ENCODE data around the gene KHDRBS1.

DNA sequence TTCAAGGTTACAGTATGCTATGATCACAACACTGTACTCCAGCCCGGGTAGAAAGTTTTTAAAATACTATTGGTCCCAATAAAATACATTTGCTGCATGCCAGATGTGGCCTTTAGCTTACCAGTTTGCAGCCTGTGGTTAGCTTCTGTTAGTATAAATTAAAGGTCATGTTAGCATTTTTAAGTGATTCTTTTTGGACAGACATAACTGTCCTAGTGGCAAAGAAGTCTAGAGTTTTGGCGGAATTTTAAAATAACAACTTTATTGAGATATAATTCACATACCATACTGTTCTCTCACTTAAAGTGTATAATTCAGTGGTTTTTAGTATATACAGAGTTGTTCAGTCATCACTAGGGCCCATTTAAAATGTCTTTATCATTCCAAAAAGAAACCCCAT lies 34.8 kb downstream of the KHDRBS1 start:
- TF ChIP-seq, protein P1, sequence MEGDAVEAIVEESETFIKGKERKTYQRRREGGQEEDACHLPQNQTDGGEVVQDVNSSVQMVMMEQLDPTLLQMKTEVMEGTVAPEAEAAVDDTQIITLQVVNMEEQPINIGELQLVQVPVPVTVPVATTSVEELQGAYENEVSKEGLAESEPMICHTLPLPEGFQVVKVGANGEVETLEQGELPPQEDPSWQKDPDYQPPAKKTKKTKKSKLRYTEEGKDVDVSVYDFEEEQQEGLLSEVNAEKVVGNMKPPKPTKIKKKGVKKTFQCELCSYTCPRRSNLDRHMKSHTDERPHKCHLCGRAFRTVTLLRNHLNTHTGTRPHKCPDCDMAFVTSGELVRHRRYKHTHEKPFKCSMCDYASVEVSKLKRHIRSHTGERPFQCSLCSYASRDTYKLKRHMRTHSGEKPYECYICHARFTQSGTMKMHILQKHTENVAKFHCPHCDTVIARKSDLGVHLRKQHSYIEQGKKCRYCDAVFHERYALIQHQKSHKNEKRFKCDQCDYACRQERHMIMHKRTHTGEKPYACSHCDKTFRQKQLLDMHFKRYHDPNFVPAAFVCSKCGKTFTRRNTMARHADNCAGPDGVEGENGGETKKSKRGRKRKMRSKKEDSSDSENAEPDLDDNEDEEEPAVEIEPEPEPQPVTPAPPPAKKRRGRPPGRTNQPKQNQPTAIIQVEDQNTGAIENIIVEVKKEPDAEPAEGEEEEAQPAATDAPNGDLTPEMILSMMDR (conservative IDR thresholded peaks at IDR 0.05) = no peak
- no peak for TF ChIP-seq EZH2 (IDR thresholded peaks at IDR 0.05; ENCODE audit: low read depth)

All from PC-9 (cell line).